K562 (cell line): ENCODE measurements around the gene DEFB127. TPM values are rescaled to one million over a fixed set of nuclear protein-coding genes. Genes with fewer than 3 reads are reported as not detected.

Experiments
- ATAC-seq: fragments of 200-7000 bp; cut with Tn5 transposase; 3 replicates; pipeline ENCODE4 v1.9.1; 2020; ENCODE audit warnings: moderate library complexity
- BruUV-seq: library from RNA; stranded (reverse); fragments of 400-500 nt; replicated peaks from 2 replicates; lab custom pipeline; 2021; lab: Mats Ljungman, UMichigan
- CTCF ChIA-PET: fragments of 300-600 bp; formaldehyde crosslinking; extraction: SDS; loops from one replicate; lab custom pipeline; 2021; ENCODE audit warnings: low intra/inter-chr PET ratio; lab: Yijun Ruan, JAX
- POLR2A ChIA-PET: fragments of 300-600, 350-650 bp; sonication (Branson Sonifier 250); formaldehyde crosslinking; extraction: SDS; loops from one replicate; lab custom pipeline; 2021; ENCODE audit warnings: antibody characterized with exemption, inconsistent platforms; lab: Yijun Ruan, JAX
- DNase-seq, 4 experiments: peaks; one replicate each; pipeline versions ENCODE4 v3.0.0 to v3.0.0-alpha.2; 2011 to 2018; ENCODE audit warnings: low spot score in 3 of 4, mixed read lengths in 3 of 4; ENCODE audit errors: extremely low read depth in 1 of 4
- FAIRE-seq: peaks from 2 replicates; lab custom pipeline; 2011; peaks lifted over from hg19 to GRCh38; lab: Jason Lieb, UNC
- H2AFZ ChIP-seq: 2 replicates; pipeline ENCODE4 v1.6.0; 2011; ENCODE audit warnings: low read depth, low read length, control low read depth, inconsistent platforms
- H3K27ac ChIP-seq: fragments of 200-600 bp; 3 replicates; pipeline ENCODE4 v1.8.0; 2011; ENCODE audit warnings: low read depth, mild to moderate bottlenecking, control low read depth, inconsistent platforms, low read length, moderate library complexity, mixed read lengths; ENCODE audit errors: extremely low read depth
- H3K27me3 ChIP-seq, 2 experiments: fragments of 300-600 bp in 1 of 2; 2 replicates in 1 of 2; 3 replicates in 1 of 2; pipeline versions ENCODE4 v1.6.0 to v1.8.0; 2011; ENCODE audit warnings: inconsistent platforms in 2 of 2, low read length in 2 of 2, mild to moderate bottlenecking in 1 of 2, mixed read lengths in 1 of 2, moderate library complexity in 1 of 2; ENCODE audit not compliant: control insufficient read depth in 2 of 2, insufficient read depth in 2 of 2
- H3K36me3 ChIP-seq: fragments of 300-600 bp; 3 replicates; pipeline ENCODE4 v1.8.0; 2011; ENCODE audit warnings: mild to moderate bottlenecking, low read length, inconsistent platforms; ENCODE audit not compliant: control insufficient read depth, insufficient read depth
- H3K4me1 ChIP-seq, 2 experiments: fragments of 200-600 bp in 1 of 2; replicated peaks in 1 of 2; 2 replicates in 1 of 2; 3 replicates in 1 of 2; pipeline versions ENCODE4 v1.5.1 to v1.8.0; 2011; ENCODE audit warnings: inconsistent platforms in 2 of 2, low read length in 2 of 2, mild to moderate bottlenecking in 1 of 2, mixed read lengths in 1 of 2, moderate library complexity in 1 of 2; ENCODE audit not compliant: control insufficient read depth in 2 of 2, insufficient read depth in 2 of 2
- H3K4me2 ChIP-seq: 2 replicates; pipeline ENCODE4 v1.6.1; 2011; ENCODE audit warnings: low read length, control low read depth, inconsistent platforms, mixed read lengths; ENCODE audit not compliant: insufficient read depth
- H3K4me3 ChIP-seq: fragments of 200-600 bp; sonication (generic), shearing (Covaris generic); 2 replicates; pipeline ENCODE4 v1.5.1; 2016; ENCODE audit warnings: control low read depth, inconsistent platforms
- H3K79me2 ChIP-seq: fragments of 200-600 bp; 3 replicates; pipeline ENCODE4 v1.8.0; 2011; ENCODE audit warnings: low read length, inconsistent platforms; ENCODE audit not compliant: control insufficient read depth, insufficient read depth
- H3K9ac ChIP-seq, 2 experiments: 2 replicates each; pipeline versions ENCODE4 v1.6.0 to v1.6.1; 2011; ENCODE audit warnings: low read depth in 2 of 2, low read length in 2 of 2, control low read depth in 1 of 2, inconsistent platforms in 1 of 2, mild to moderate bottlenecking in 1 of 2, mixed read lengths in 1 of 2; ENCODE audit not compliant: insufficient read depth in 1 of 2
- H3K9me1 ChIP-seq: one replicate; pipeline ENCODE4 v1.6.0; 2011; ENCODE audit warnings: inconsistent platforms, mild to moderate bottlenecking, low read length, moderate library complexity; ENCODE audit not compliant: control insufficient read depth, insufficient read depth
- H3K9me3 ChIP-seq: replicated peaks from 2 replicates; pipeline ENCODE4 v1.5.1; 2011; ENCODE audit warnings: low read depth, low read length, inconsistent platforms; ENCODE audit not compliant: control insufficient read depth, insufficient read depth
- H4K20me1 ChIP-seq: replicated peaks from 2 replicates; pipeline ENCODE4 v1.6.1; 2011; ENCODE audit warnings: low read length, inconsistent platforms, mixed read lengths; ENCODE audit not compliant: control insufficient read depth, insufficient read depth
- CREM ChIP-seq: IDR thresholded peaks from 2 replicates; pipeline ENCODE4 v1.6.1; 2014; ENCODE audit warnings: antibody characterized with exemption, low read depth
- FOXM1 ChIP-seq, 2 experiments: fragments of 450-650 bp in 1 of 2; sonication (generic) in 1 of 2; formaldehyde crosslinking in 1 of 2; IDR thresholded peaks; 2 replicates each; pipeline versions ENCODE4 v1.6.1 to v1.9.0; 2017 to 2022; ENCODE audit warnings: low read depth in 2 of 2, mild to moderate bottlenecking in 2 of 2, missing genetic modification reagents in 1 of 2, moderate library complexity in 1 of 2
- IRF1 ChIP-seq: sonication (generic); formaldehyde crosslinking; IDR thresholded peaks from 2 replicates; pipeline ENCODE4 v1.8.0; 2022; ENCODE audit warnings: missing genetic modification reagents, mild to moderate bottlenecking, borderline replicate concordance
- MYC ChIP-seq, 2 experiments: fragments of 250-450 bp in 1 of 2; sonication (Bioruptor Pico) in 1 of 2; IDR thresholded peaks; 2 replicates each; pipeline versions ENCODE4 v1.5.1 to v1.6.1; 2012 to 2021; ENCODE audit warnings: low read depth in 2 of 2, borderline replicate concordance in 1 of 2, improper control_type of control experiment in 1 of 2, low read length in 1 of 2, mild to moderate bottlenecking in 1 of 2, moderate library complexity in 1 of 2
- TCF15 ChIP-seq: fragments of 250-450 bp; sonication (Bioruptor Pico); IDR thresholded peaks from 2 replicates; pipeline ENCODE4 v1.8.0; 2022; ENCODE audit warnings: moderate library complexity, mild to moderate bottlenecking, inconsistent platforms
- ZBTB11 ChIP-seq, 3 experiments: fragments of 200-800 bp in 1 of 3; fragments of 250-450 bp in 1 of 3; fragments of 450-650 bp in 1 of 3; sonication (Bioruptor Pico) in 1 of 3; sonication (Bioruptor generic) in 1 of 3; formaldehyde crosslinking in 1 of 3; IDR thresholded peaks; 2 replicates each; pipeline versions ENCODE4 v1.6.1 to v1.8.0; 2016 to 2022; ENCODE audit warnings: mild to moderate bottlenecking in 2 of 3, missing genetic modification characterization in 2 of 3, missing compliant biosample characterization in 1 of 3, moderate library complexity in 1 of 3
- ZBTB43 ChIP-seq: sonication (generic); formaldehyde crosslinking; IDR thresholded peaks from 2 replicates; pipeline ENCODE4 v1.8.0; 2023; ENCODE audit warnings: mild to moderate bottlenecking, missing genetic modification reagents
- ZNF232 ChIP-seq: sonication (generic); formaldehyde crosslinking; IDR thresholded peaks from 2 replicates; pipeline ENCODE4 v1.8.0; 2022; ENCODE audit warnings: mild to moderate bottlenecking, missing genetic modification reagents
- ZNF79 ChIP-seq: fragments of 250-450 bp; sonication (Bioruptor Pico); IDR thresholded peaks from 2 replicates; pipeline ENCODE4 v1.4.0; 2020; ENCODE audit warnings: low read depth, mild to moderate bottlenecking, moderate library complexity
- WGBS: fragments of 100-300 bp; shearing (Covaris generic); methylation state at CpG from one replicate; pipeline ENCODE4 v1.1.6; 2016; ENCODE audit warnings: low coverage, mixed read lengths; ENCODE audit not compliant: insufficient coverage; ENCODE audit errors: missing lambda C conversion rate; 5-methylcytosine and 5-hydroxymethylcytosine counted together
- in situ Hi-C: fragments of 300-500 bp; cut with MboI; formaldehyde crosslinking; loops from 4 replicates; pipeline ENCODE4 v1.15.0; 2018; ENCODE audit warnings: inconsistent platforms, mixed read lengths
- intact Hi-C: fragments of 100-400 bp; cut with micrococcal nuclease; formaldehyde crosslinking; loops from 2 replicates; pipeline ENCODE4 v1.14.2; 2022
- polyA plus RNA-seq, 8 experiments: library from polyadenylated mRNA; depleted of rRNA in 4 of 8; stranded (reverse) in 5 of 8; unstranded in 3 of 8; fragments of >200 nt; fragmentation: Nextera tagmentation in 2 of 8; fragmentation: Illumina TruSeq in 1 of 8; extraction: Ambion mirVana in 2 of 8; extraction: Trizol in 1 of 8; gene quantifications; 2 replicates each; pipeline versions ENCODE4 v1.2.1 to v1.2.3, GENCODE V29; 2011 to 2014; ENCODE audit warnings: inconsistent platforms in 1 of 8, missing spikeins in 1 of 8
- total RNA-seq, 7 experiments: library from RNA; depleted of rRNA in 6 of 7; stranded (reverse); fragments of >200 nt in 6 of 7; fragmentation: Illumina TruSeq in 2 of 7; extraction: Trizol in 2 of 7; gene quantifications; 2 replicates each; pipeline versions ENCODE4 v1.2.1 to v1.2.3, GENCODE V29; 2011 to 2021; ENCODE audit warnings: low replicate concordance in 1 of 7

The DEFB127 gene
- total and polyA plus RNA-seq, 9 of the 15 experiments (the other 6 are each of a cell fraction or from before 2014, with no cell fraction given): not detected

GRCh38 chr20:145877-146276, 11.4 kb upstream of the DEFB127 start (continued):
- TF ChIP-seq MYC (IDR thresholded peaks at IDR 0.05; ENCODE audit: low read depth, low read length) (no peak), MYC (CRISPR knock-in tag; IDR thresholded peaks at IDR 0.05; ENCODE audit: borderline replicate concordance, low read depth) (no peak), ZBTB11 (CRISPR knock-in tag; IDR thresholded peaks at IDR 0.05) (no peak), ZNF232 (CRISPR knock-in tag) (no peak), IRF1 (CRISPR knock-in tag) (no peak)

- no peak for FAIRE-seq
- intact Hi-C loops (no loop called here), in situ Hi-C loops (no loop called here)
- Histone ChIP-seq H3K79me2 (no peaks in the 10 kb centered on the region), H3K4me2 (no peak overlapping the region), H4K20me1 (no peaks in the 10 kb centered on the region), H3K9me1 (no peaks in the 10 kb centered on the region), H3K4me3 (no peak overlapping the region), H3K4me1 (no peaks in the 10 kb centered on the region), H2AFZ (no peak overlapping the region), H3K27ac (no peak overlapping the region), H3K9ac (no peak overlapping the region), H3K27me3 (peaks cover 3 to 6% of the 10 kb centered on the region in 2 experiments; a peak in 4 of 5 replicates), H3K36me3 (no peaks in the 10 kb centered on the region)
- no peak for DNase-seq
- ChIA-PET POLR2A (no interaction called here), CTCF (no interaction called here)
- 0% methylated on average over 1 of the region's 1 CpG for WGBS
- TF ChIP-seq ZBTB43 (CRISPR knock-in tag): no peak
- no peak for TF ChIP-seq TCF15 (CRISPR knock-in tag)
- TF ChIP-seq CREM: no peak
- TF ChIP-seq FOXM1 (IDR thresholded peaks at IDR 0.05; ENCODE audit: low read depth): no peak
- no peak for TF ChIP-seq FOXM1 (CRISPR knock-in tag; IDR thresholded peaks at IDR 0.05; ENCODE audit: low read depth)
- TF ChIP-seq ZNF79 (CRISPR knock-in tag): no peak
- TF ChIP-seq, all 486 proteins: peak for 0
- ATAC-seq: no peak
- BruUV-seq: no TSS peak
- no peaks in the 10 kb centered on the region for H3K9me3 ChIP-seq
Observed at GRCh38 chr20:152131-152530, 5.1 kb upstream of the DEFB127 start.
